ENCODE results near the gene FAM90A1. TPM values are rescaled to one million over a fixed set of nuclear protein-coding genes. Genes with fewer than 3 reads are reported as not detected.
"Not testable (repeated sequence)": the region's sequence is repeated elsewhere in the genome, so short reads cannot be mapped to it uniquely, and the experiment has no call there.

Gene FAM90A1
- total and polyA plus RNA-seq, 4 donors: not detected

- under 1% methylated on average over 41 of the region's 43 CpGs for WGBS
- not testable (repeated sequence) for H3K36me3 ChIP-seq (ENCODE audit: control insufficient read depth in 4 of 4, insufficient read depth in 3 of 4, low read depth in 1 of 4, low read length in 3 of 4); H3K4me1 ChIP-seq (ENCODE audit: control insufficient read depth in 4 of 4, insufficient read depth in 4 of 4, low read length in 3 of 4); H3K9ac ChIP-seq (ENCODE audit: low read depth in 1 of 2, low read length in 2 of 2); H3K9me3 ChIP-seq (ENCODE audit: control insufficient read depth in 4 of 4, low read length in 3 of 4); H3K27me3 ChIP-seq (ENCODE audit: control insufficient read depth in 4 of 4, insufficient read depth in 4 of 4, low read length in 3 of 4)
- peak; percentile 64 for DNase-seq (ENCODE audit: low spot score)
- peak overlapping the region in 2 of 3 donors; percentile 57 to 58 for H3K4me3 ChIP-seq (ENCODE audit: low read depth in 1 of 3, low read length in 3 of 3)
- TF ChIP-seq RAD21 (IDR thresholded peaks at IDR 0.05) (peak; percentile 52 to 59), CTCF (IDR thresholded peaks at IDR 0.05; ENCODE audit: low read depth, low read length, missing input control) (peak; percentile 46), YY1 (IDR thresholded peaks at IDR 0.05) (peak; percentile 36)
- peak overlapping the region in 1 of 2 donors; percentile 18 for H3K27ac ChIP-seq (ENCODE audit: low read depth in 1 of 2, low read length in 2 of 2)
These were observed 47.3 kb downstream of the FAM90A1 start for GRCh38 chr12:8179989-8180585.

- not testable (repeated sequence) for DNase-seq (ENCODE audit: low spot score); H3K9ac ChIP-seq (ENCODE audit: low read depth in 1 of 2, low read length in 2 of 2); H3K4me3 ChIP-seq (ENCODE audit: low read depth in 1 of 3, low read length in 3 of 3); H3K4me1 ChIP-seq (ENCODE audit: control insufficient read depth in 4 of 4, insufficient read depth in 4 of 4, low read length in 3 of 4); H3K27me3 ChIP-seq (ENCODE audit: control insufficient read depth in 4 of 4, insufficient read depth in 4 of 4, low read length in 3 of 4); H3K27ac ChIP-seq (ENCODE audit: low read depth in 1 of 2, low read length in 2 of 2); H3K9me3 ChIP-seq (ENCODE audit: control insufficient read depth in 4 of 4, low read length in 3 of 4); H3K36me3 ChIP-seq (ENCODE audit: control insufficient read depth in 4 of 4, insufficient read depth in 3 of 4, low read depth in 1 of 4, low read length in 3 of 4)
- 92% methylated on average over 2 of the region's 2 CpGs for WGBS
These were observed 54.5 kb downstream of the FAM90A1 start for GRCh38 chr12:8172911-8173310.

Other genes starting within 250 kb of the FAM90A1 start
- gene FOXJ2, start 194.9 kb downstream of the FAM90A1 start, total RNA-seq: 1 to 10 TPM; 4.1 to 9.2 TPM
- gene FOXJ2, start 194.9 kb downstream of the FAM90A1 start, polyA plus RNA-seq: 1 to 10 TPM; 2.3 to 3.3 TPM
- gene C3AR1, start 161.3 kb downstream of the FAM90A1 start, total RNA-seq: 1 to 10 TPM; 4.0 to 8.8 TPM
- 1 to 10 TPM; 1.5 to 5.9 TPM for gene C3AR1, start 161.3 kb downstream of the FAM90A1 start, polyA plus RNA-seq
- 10 to 100 TPM; 19.3 to 24.9 TPM for gene NECAP1, start 145.3 kb downstream of the FAM90A1 start, total RNA-seq
- 10 to 100 TPM; 13.4 to 14.6 TPM for gene NECAP1, start 145.3 kb downstream of the FAM90A1 start, polyA plus RNA-seq
- gene CLEC4A, start 104.0 kb downstream of the FAM90A1 start, total RNA-seq: 1 to 10 TPM in 1 of 2 donors, under 1 TPM in 1; 0.67 to 2.2 TPM
- gene CLEC4A, start 104.0 kb downstream of the FAM90A1 start, polyA plus RNA-seq: 1 to 10 TPM in 1 of 2 donors, under 1 TPM in 1; 0.98 to 2.5 TPM
- gene ZNF705A, start 70.6 kb downstream of the FAM90A1 start, total RNA-seq: not detected
- not detected for gene ZNF705A, start 70.6 kb downstream of the FAM90A1 start, polyA plus RNA-seq
- gene CLEC6A, start 228.3 kb upstream of the FAM90A1 start, total RNA-seq: not detected
- not detected for gene CLEC6A, start 228.3 kb upstream of the FAM90A1 start, polyA plus RNA-seq

Measured in liver (tissue), 9 donors.